ENCODE measurements around the gene RBMS1.
"Not testable (repeated sequence)": the region's sequence is repeated elsewhere in the genome, so short reads cannot be mapped to it uniquely, and the experiment has no call there.

- not testable (repeated sequence) for TF ChIP-seq EZH2phosphoT487 (IDR thresholded peaks at IDR 0.05; ENCODE audit: low read depth); CTCF (IDR thresholded peaks at IDR 0.05; ENCODE audit: low read depth, low read length)
These were observed 5.3 kb downstream of the RBMS1 start for GRCh38 chr2:160488289-160488688.

Data from OCI-LY3 (cell line).